Kidney tubule cell (primary cell): Measurements from ENCODE around the gene KNCN.

Experiments used
- DNase-seq: peaks from one replicate; pipeline ENCODE4 v3.0.0-alpha.2; 2018; ENCODE audit warnings: low spot score

KNCN gene

GRCh38 chr1:46497665-46498064 lies 53.8 kb downstream of the KNCN start:
- no peak for DNase-seq

- DNase-seq, result no peak
These were observed 54.4 kb downstream of the KNCN start for GRCh38 chr1:46497020-46497419.

- no peak for DNase-seq
These were observed 54.9 kb downstream of the KNCN start for GRCh38 chr1:46496505-46496904.

GRCh38 chr1:46495778-46496177 lies 55.7 kb downstream of the KNCN start:
- no peak for DNase-seq
